OCI-LY7 (cell line): ENCODE results near the gene ODF2L. TPM values are rescaled to one million over a fixed set of nuclear protein-coding genes. Genes with fewer than 3 reads are reported as not detected.

ENCODE experiments used
- BruUV-seq: library from RNA; stranded (reverse); fragments of 400-500 nt; replicated peaks from 2 replicates; lab custom pipeline; 2021; lab: Mats Ljungman, UMichigan
- CTCF ChIA-PET: fragments of 300-600 bp; sonication (Branson Sonifier 250); formaldehyde crosslinking; loops from one replicate; lab custom pipeline; 2022; ENCODE audit warnings: antibody characterized with exemption; ENCODE audit not compliant: unreplicated experiment; lab: Charles Lee
- POLR2A ChIA-PET: fragments of 300-600 bp; sonication (Branson Sonifier 250); formaldehyde crosslinking; loops from one replicate; lab custom pipeline; 2022; ENCODE audit warnings: antibody characterized with exemption; lab: Charles Lee
- DNase-seq: peaks from one replicate; pipeline ENCODE4 v3.0.0-alpha.2; 2015; ENCODE audit warnings: low spot score
- H2AFZ ChIP-seq: fragments of 200-600 bp; sonication (generic), shearing (Covaris generic); 2 replicates; pipeline ENCODE4 v1.6.1; 2014; ENCODE audit warnings: mild to moderate bottlenecking, antibody characterized with exemption, low read length, moderate library complexity
- H3K27ac ChIP-seq: fragments of 200-600 bp; sonication (generic); 2 replicates; pipeline ENCODE4 v1.5.1; 2014; ENCODE audit warnings: mixed run types, low read depth, mild to moderate bottlenecking, moderate library complexity, low read length, inconsistent platforms; ENCODE audit not compliant: poor library complexity, severe bottlenecking
- H3K36me3 ChIP-seq: fragments of 200-600 bp; sonication (generic); 2 replicates; pipeline ENCODE4 v1.6.1; 2014; ENCODE audit warnings: mild to moderate bottlenecking, antibody characterized with exemption, low read length, moderate library complexity, mixed read lengths; ENCODE audit not compliant: insufficient read depth
- H3K4me1 ChIP-seq: fragments of 200-600 bp; sonication (generic); 2 replicates; pipeline ENCODE4 v1.5.1; 2014; ENCODE audit warnings: mild to moderate bottlenecking, low read length; ENCODE audit not compliant: insufficient read depth, poor library complexity, severe bottlenecking
- H3K4me2 ChIP-seq: fragments of 200-600 bp; sonication (generic); 2 replicates; pipeline ENCODE4 v1.6.1; 2014; ENCODE audit warnings: mild to moderate bottlenecking, low read length
- H3K4me3 ChIP-seq: fragments of 200-600 bp; sonication (generic); 2 replicates; pipeline ENCODE4 v1.5.1; 2014; ENCODE audit warnings: mild to moderate bottlenecking, low read depth, low read length; ENCODE audit not compliant: poor library complexity, severe bottlenecking
- H3K79me2 ChIP-seq: fragments of 200-600 bp; sonication (generic); 2 replicates; pipeline ENCODE4 v1.6.1; 2016; ENCODE audit warnings: low read depth, mild to moderate bottlenecking, low read length, moderate library complexity, mixed read lengths; ENCODE audit not compliant: insufficient read depth
- H3K9me2 ChIP-seq: fragments of 200-600 bp; sonication (generic); 2 replicates; pipeline ENCODE4 v1.6.1; 2016; ENCODE audit warnings: mild to moderate bottlenecking, low read length, mixed read lengths; ENCODE audit not compliant: insufficient read depth
- H3K9me3 ChIP-seq: fragments of 200-600 bp; sonication (generic); 2 replicates; pipeline ENCODE4 v1.6.1; 2014; ENCODE audit warnings: mild to moderate bottlenecking, mixed run types, low read length, mixed read lengths
- H4K20me1 ChIP-seq: fragments of 200-600 bp; sonication (generic); 2 replicates; pipeline ENCODE4 v1.6.1; 2014; ENCODE audit warnings: mild to moderate bottlenecking, antibody characterized with exemption, low read length, moderate library complexity, mixed read lengths; ENCODE audit not compliant: insufficient read depth
- CTCF ChIP-seq: fragments of 200-600 bp; sonication (generic); conservative IDR thresholded peaks from 2 replicates; pipeline ENCODE4 v1.5.1; 2014; ENCODE audit warnings: mild to moderate bottlenecking, antibody characterized with exemption, low read length, moderate library complexity, mixed read lengths
- EZH2phosphoT487 ChIP-seq: fragments of 200-600 bp; sonication (generic); IDR thresholded peaks from 2 replicates; pipeline ENCODE4 v1.6.1; 2018; ENCODE audit warnings: low read depth, borderline replicate concordance, mild to moderate bottlenecking, mixed run types, antibody characterized with exemption, low read length, moderate library complexity, mixed read lengths
- intact Hi-C: fragments of 100-400 bp; cut with micrococcal nuclease; formaldehyde crosslinking; loops from one replicate; pipeline ENCODE4 v1.10.0; 2022; ENCODE audit not compliant: unreplicated experiment
- total RNA-seq, 2 experiments: library from RNA; depleted of rRNA in 1 of 2; stranded (reverse); fragments of >200 nt in 1 of 2; shearing (Covaris generic) in 1 of 2; gene quantifications; 2 replicates each; pipeline ENCODE4 v1.2.3, GENCODE V29; 2014 to 2022

ODF2L gene
- total RNA-seq, 2 experiments from 2014 or later = 24.7 to 44.8 TPM

- CTCF ChIA-PET = no interaction called here
- Histone ChIP-seq H4K20me1 (no peaks in the 10 kb centered on the region), H3K79me2 (no peaks in the 10 kb centered on the region), H2AFZ (no peak overlapping the region), H3K4me3 (no peak overlapping the region), H3K9me3 (no peaks in the 10 kb centered on the region), H3K27ac (no peak overlapping the region), H3K36me3 (no peaks in the 10 kb centered on the region), H3K4me1 (no peaks in the 10 kb centered on the region), H3K9me2 (no peaks in the 10 kb centered on the region), H3K4me2 (no peak overlapping the region)
- POLR2A ChIA-PET = interaction anchor here (0.6 kb wide), 1 partner anchor 9 kb away, joined by 3 read pairs; no protein-coding TSS in a partner anchor
- BruUV-seq = no TSS peak
- intact Hi-C loops = no loop called here
- DNase-seq = no peak
- TF ChIP-seq EZH2phosphoT487 (no peak), CTCF (no peak)
Observed at GRCh38 chr1:86346388-86346787, 49.7 kb downstream of the ODF2L start.

- no peak overlapping the region for H2AFZ ChIP-seq
- no peaks in the 10 kb centered on the region for H3K79me2 ChIP-seq
- DNase-seq = no peak
- TF ChIP-seq CTCF (no peak), EZH2phosphoT487 (no peak)
- no peak overlapping the region for H3K4me2 ChIP-seq
- ChIA-PET POLR2A (no interaction called here), CTCF (no interaction called here)
- H3K4me3 ChIP-seq = no peak overlapping the region
- H3K9me2 ChIP-seq = no peaks in the 10 kb centered on the region
- no peaks in the 10 kb centered on the region for H3K9me3 ChIP-seq
- intact Hi-C loops = no loop called here
- no peaks in the 10 kb centered on the region for H4K20me1 ChIP-seq
- H3K27ac ChIP-seq = no peak overlapping the region
- no peaks in the 10 kb centered on the region for H3K36me3 ChIP-seq
- BruUV-seq = no TSS peak
- H3K4me1 ChIP-seq = no peaks in the 10 kb centered on the region
Observed at GRCh38 chr1:86345042-86345441, 51.1 kb downstream of the ODF2L start.

- Histone ChIP-seq H3K4me1 (no peaks in the 10 kb centered on the region), H3K79me2 (no peaks in the 10 kb centered on the region), H3K27ac (no peak overlapping the region), H3K9me3 (no peaks in the 10 kb centered on the region), H3K9me2 (no peaks in the 10 kb centered on the region), H3K4me2 (no peak overlapping the region), H4K20me1 (no peaks in the 10 kb centered on the region), H3K4me3 (no peak overlapping the region), H2AFZ (no peak overlapping the region), H3K36me3 (no peaks in the 10 kb centered on the region)
- CTCF ChIA-PET = no interaction called here
- no peak for DNase-seq
- POLR2A ChIA-PET = no interaction called here
- TF ChIP-seq EZH2phosphoT487 (no peak), CTCF (no peak)
- BruUV-seq = no TSS peak
- intact Hi-C loops = no loop called here
Observed at GRCh38 chr1:86339906-86340305, 56.2 kb downstream of the ODF2L start.
